Measurements from ENCODE around the gene PLPP2. TPM values are rescaled to one million over a fixed set of nuclear protein-coding genes. Genes with fewer than 3 reads are reported as not detected.
"Not testable (repeated sequence)": the region's sequence is repeated elsewhere in the genome, so short reads cannot be mapped to it uniquely, and the experiment has no call there.

Gene PLPP2
- total and polyA plus RNA-seq, 2 donors from 2014 or later, result 5.8 to 28.7 TPM

GRCh38 chr19:246551-246950 is 44.7 kb downstream of the PLPP2 start:
- no peak for TF ChIP-seq CTCF (IDR thresholded peaks at IDR 0.05; ENCODE audit: borderline replicate concordance, extremely low read depth, insufficient read depth)
- no peaks in the 10 kb centered on the region for H3K36me3 ChIP-seq (ENCODE audit: control insufficient read depth in 2 of 3, insufficient read depth in 3 of 3, low read length in 3 of 3)
- no peak overlapping the region for H3K27ac ChIP-seq (ENCODE audit: low read depth in 2 of 2, low read length in 2 of 2)
- intact Hi-C loops (cut with DNase I), result no loop called here
- H3K4me3 ChIP-seq (ENCODE audit: low read length in 3 of 3), result no peak overlapping the region
- no peaks in the 10 kb centered on the region for H3K4me1 ChIP-seq (ENCODE audit: control insufficient read depth in 2 of 3, insufficient read depth in 2 of 3, low read depth in 1 of 3, low read length in 3 of 3)
- DNase-seq (peak in 1 of 5 donors; percentile 57), FAIRE-seq (no peak)
- no peaks in the 10 kb centered on the region for H3K9me3 ChIP-seq (ENCODE audit: control insufficient read depth in 2 of 3, insufficient read depth in 1 of 3, low read length in 3 of 3)
- H3K27me3 ChIP-seq (ENCODE audit: control insufficient read depth, insufficient read depth, low read length), result no peaks in the 10 kb centered on the region
- H3K9ac ChIP-seq (ENCODE audit: low read length in 3 of 3), result no peak overlapping the region

GRCh38 chr19:245900-246299 is 45.3 kb downstream of the PLPP2 start:
- H3K27ac ChIP-seq (ENCODE audit: low read depth in 2 of 2, low read length in 2 of 2); intact Hi-C loops (cut with DNase I); H3K27me3 ChIP-seq (ENCODE audit: control insufficient read depth, insufficient read depth, low read length); H3K9ac ChIP-seq (ENCODE audit: low read length in 3 of 3); H3K4me1 ChIP-seq (ENCODE audit: control insufficient read depth in 2 of 3, insufficient read depth in 2 of 3, low read depth in 1 of 3, low read length in 3 of 3); H3K4me3 ChIP-seq (ENCODE audit: low read length in 3 of 3); FAIRE-seq; H3K9me3 ChIP-seq (ENCODE audit: control insufficient read depth in 2 of 3, insufficient read depth in 1 of 3, low read length in 3 of 3); H3K36me3 ChIP-seq (ENCODE audit: control insufficient read depth in 2 of 3, insufficient read depth in 3 of 3, low read length in 3 of 3): not testable (repeated sequence)
- DNase-seq, result peak in 3 of 5 donors; percentile 12 to 39 (median 25)

- TF ChIP-seq CTCF (IDR thresholded peaks at IDR 0.05; ENCODE audit: borderline replicate concordance, extremely low read depth, insufficient read depth), result no peak
- H3K9ac ChIP-seq (ENCODE audit: low read length in 3 of 3), result no peak overlapping the region
- H3K27me3 ChIP-seq (ENCODE audit: control insufficient read depth, insufficient read depth, low read length), result no peaks in the 10 kb centered on the region
- H3K4me1 ChIP-seq (ENCODE audit: control insufficient read depth in 2 of 3, insufficient read depth in 2 of 3, low read depth in 1 of 3, low read length in 3 of 3), result no peaks in the 10 kb centered on the region
- DNase-seq, result no peak
- no peak overlapping the region for H3K4me3 ChIP-seq (ENCODE audit: low read length in 3 of 3)
- intact Hi-C loops (cut with DNase I), result no loop called here
- no peaks in the 10 kb centered on the region for H3K36me3 ChIP-seq (ENCODE audit: control insufficient read depth in 2 of 3, insufficient read depth in 3 of 3, low read length in 3 of 3)
- no peak for FAIRE-seq
- no peaks in the 10 kb centered on the region for H3K9me3 ChIP-seq (ENCODE audit: control insufficient read depth in 2 of 3, insufficient read depth in 1 of 3, low read length in 3 of 3)
- H3K27ac ChIP-seq (ENCODE audit: low read depth in 2 of 2, low read length in 2 of 2), result no peak overlapping the region
Observed at GRCh38 chr19:245457-245856, 45.7 kb downstream of the PLPP2 start.

Other genes starting within 250 kb of the PLPP2 start
- 0.35 TPM for gene OR4F17, start 184.3 kb downstream of the PLPP2 start, total RNA-seq
- not detected for gene OR4F17, start 184.3 kb downstream of the PLPP2 start, polyA plus RNA-seq (ENCODE audit: insufficient read depth, low read depth, low replicate concordance)
- 23.4 TPM for gene MIER2, start 53.4 kb upstream of the PLPP2 start, total RNA-seq
- gene MIER2, start 53.4 kb upstream of the PLPP2 start, polyA plus RNA-seq (ENCODE audit: insufficient read depth, low read depth, low replicate concordance), result 18.4 TPM
- 1.9 TPM for gene C2CD4C, start 117.7 kb upstream of the PLPP2 start, total RNA-seq
- gene C2CD4C, start 117.7 kb upstream of the PLPP2 start, polyA plus RNA-seq (ENCODE audit: insufficient read depth, low read depth, low replicate concordance), result 0.99 TPM
- 24.4 TPM for gene SHC2, start 169.6 kb upstream of the PLPP2 start, total RNA-seq
- gene SHC2, start 169.6 kb upstream of the PLPP2 start, polyA plus RNA-seq (ENCODE audit: insufficient read depth, low read depth, low replicate concordance), result 10.7 TPM
- 0.50 TPM for gene MADCAM1, start 205.1 kb upstream of the PLPP2 start, total RNA-seq
- 0.77 TPM for gene MADCAM1, start 205.1 kb upstream of the PLPP2 start, polyA plus RNA-seq (ENCODE audit: insufficient read depth, low read depth, low replicate concordance)
- gene TPGS1, start 216.1 kb upstream of the PLPP2 start, total RNA-seq, result 23.1 TPM
- 17.9 TPM for gene TPGS1, start 216.1 kb upstream of the PLPP2 start, polyA plus RNA-seq (ENCODE audit: insufficient read depth, low read depth, low replicate concordance)
- 33.8 TPM for gene CDC34, start 240.4 kb upstream of the PLPP2 start, total RNA-seq
- gene CDC34, start 240.4 kb upstream of the PLPP2 start, polyA plus RNA-seq (ENCODE audit: insufficient read depth, low read depth, low replicate concordance), result 72.3 TPM